ENCODE results near the gene PCYT1A.
"Not testable (repeated sequence)": the region's sequence is repeated elsewhere in the genome, so short reads cannot be mapped to it uniquely, and the experiment has no call there.

PCYT1A gene

DNA sequence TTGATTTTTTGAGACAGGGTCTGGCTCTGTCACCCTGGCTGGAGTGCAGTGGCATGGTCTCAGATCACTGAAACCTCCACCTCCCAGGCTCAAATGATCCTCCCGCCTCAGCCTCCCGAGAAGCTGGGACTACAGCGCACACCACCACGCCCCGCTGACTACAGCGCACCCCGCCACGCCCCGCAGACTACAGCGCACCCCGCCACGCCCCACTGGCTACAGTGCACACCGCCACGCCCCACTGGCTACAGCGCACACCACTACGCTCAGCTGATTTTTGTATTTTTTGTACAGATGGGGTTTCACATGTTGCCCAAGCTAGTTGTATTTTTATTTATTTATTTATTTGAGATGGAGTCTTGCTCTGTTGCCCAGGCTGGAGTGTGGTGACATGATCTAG is 35.6 kb downstream of the PCYT1A start:
- TF ChIP-seq, protein P1, sequence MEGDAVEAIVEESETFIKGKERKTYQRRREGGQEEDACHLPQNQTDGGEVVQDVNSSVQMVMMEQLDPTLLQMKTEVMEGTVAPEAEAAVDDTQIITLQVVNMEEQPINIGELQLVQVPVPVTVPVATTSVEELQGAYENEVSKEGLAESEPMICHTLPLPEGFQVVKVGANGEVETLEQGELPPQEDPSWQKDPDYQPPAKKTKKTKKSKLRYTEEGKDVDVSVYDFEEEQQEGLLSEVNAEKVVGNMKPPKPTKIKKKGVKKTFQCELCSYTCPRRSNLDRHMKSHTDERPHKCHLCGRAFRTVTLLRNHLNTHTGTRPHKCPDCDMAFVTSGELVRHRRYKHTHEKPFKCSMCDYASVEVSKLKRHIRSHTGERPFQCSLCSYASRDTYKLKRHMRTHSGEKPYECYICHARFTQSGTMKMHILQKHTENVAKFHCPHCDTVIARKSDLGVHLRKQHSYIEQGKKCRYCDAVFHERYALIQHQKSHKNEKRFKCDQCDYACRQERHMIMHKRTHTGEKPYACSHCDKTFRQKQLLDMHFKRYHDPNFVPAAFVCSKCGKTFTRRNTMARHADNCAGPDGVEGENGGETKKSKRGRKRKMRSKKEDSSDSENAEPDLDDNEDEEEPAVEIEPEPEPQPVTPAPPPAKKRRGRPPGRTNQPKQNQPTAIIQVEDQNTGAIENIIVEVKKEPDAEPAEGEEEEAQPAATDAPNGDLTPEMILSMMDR (conservative IDR thresholded peaks at IDR 0.05; ENCODE audit: low read depth, low read length), result no peak
- H3K4me3 ChIP-seq (ENCODE audit: low read depth, low read length), result no peak overlapping the region

DNA sequence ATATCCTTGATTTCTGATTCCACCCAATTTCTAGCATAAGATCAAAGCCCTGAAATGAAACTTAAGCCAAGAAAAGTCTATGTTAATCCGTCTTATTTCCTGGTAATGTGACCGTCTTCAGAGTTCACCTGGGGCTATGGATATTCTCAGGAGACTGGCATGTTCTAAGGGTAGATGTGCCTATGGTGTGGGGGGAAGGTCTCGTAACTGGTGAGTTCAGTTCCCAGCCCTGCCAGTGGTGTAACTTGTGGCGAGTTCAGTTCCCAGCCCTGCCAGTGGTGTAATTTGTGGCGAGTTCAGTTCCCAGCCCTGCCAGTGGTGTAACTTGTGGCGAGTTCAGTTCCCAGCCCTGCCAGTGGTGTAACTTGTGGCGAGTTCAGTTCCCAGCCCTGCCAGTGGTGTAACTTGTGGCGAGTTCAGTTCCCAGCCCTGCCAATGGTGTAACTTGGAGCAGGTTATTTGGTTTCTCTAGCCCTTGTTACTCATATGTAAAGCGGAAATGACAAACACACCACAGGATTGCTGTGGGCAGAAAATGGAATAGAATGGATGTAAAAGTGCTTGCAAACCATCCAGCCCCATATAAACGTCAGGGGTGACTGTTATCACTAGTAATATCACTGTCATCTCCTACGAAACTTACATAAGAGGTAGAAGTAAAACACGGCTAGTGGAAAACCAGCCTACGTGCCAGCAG is 40.8 kb downstream of the PCYT1A start:
- H3K4me3 ChIP-seq (ENCODE audit: low read depth, low read length), result no peak overlapping the region
- DNase-seq (ENCODE audit: low read depth), result peak; percentile 62
- TF ChIP-seq, protein P1 (conservative IDR thresholded peaks at IDR 0.05; ENCODE audit: low read depth, low read length), result no peak

More for the DNA sequence above, 35.6 kb downstream of the PCYT1A start:
- no peak for DNase-seq (ENCODE audit: low read depth)

DNA sequence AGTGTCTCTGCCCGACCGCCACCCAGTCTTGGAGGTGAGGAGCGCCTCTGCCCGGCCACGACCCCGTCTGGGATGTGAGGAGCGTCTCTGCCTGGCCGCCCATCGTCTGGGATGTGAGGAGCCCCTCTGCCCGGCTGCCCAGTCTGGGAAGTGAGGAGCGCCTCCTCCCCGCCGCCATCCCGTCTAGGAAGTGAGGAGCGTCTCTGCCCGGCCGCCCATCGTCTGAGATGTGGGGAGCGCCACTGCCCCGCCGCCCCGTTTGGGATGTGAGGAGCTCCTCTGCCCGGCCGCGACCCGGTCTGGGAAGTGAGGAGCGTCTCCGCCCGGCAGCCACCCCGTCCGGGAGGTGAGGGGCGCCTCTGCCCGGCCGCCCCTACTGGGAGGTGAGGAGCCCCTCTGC is 43.4 kb downstream of the PCYT1A start:
- not testable (repeated sequence) for DNase-seq (ENCODE audit: low read depth); H3K4me3 ChIP-seq (ENCODE audit: low read depth, low read length)

DNA sequence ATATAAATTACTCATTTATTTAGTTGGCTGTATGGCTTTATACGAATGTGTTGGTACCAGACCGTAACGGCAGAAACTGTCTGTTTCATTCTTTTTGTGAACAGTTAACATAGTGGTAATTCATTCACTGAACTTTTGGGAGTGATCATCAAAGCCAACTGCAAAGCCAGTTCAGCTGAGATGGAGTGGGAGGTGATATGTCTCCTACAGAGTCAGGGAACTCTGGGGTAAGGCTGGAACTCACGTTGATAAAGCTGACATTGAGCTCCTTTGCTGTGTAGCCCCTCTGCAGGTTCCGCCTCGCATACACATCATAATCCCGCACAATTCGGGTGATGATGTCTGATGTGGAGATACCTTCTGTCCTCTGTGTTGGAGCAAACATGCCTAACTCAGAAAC is 45.8 kb downstream of the PCYT1A start:
- DNase-seq (ENCODE audit: low read depth), result no peak
- TF ChIP-seq, protein P1 (conservative IDR thresholded peaks at IDR 0.05; ENCODE audit: low read depth, low read length), result no peak

GRCh38 chr3:196240424-196240823 is 47.1 kb downstream of the PCYT1A start:
- no peak for DNase-seq (ENCODE audit: low read depth)
- TF ChIP-seq, protein P1 (conservative IDR thresholded peaks at IDR 0.05; ENCODE audit: low read depth, low read length), result no peak
- no peak overlapping the region for H3K4me3 ChIP-seq (ENCODE audit: low read depth, low read length)

More for the DNA sequence above, 45.8 kb downstream of the PCYT1A start:
- no peak overlapping the region for H3K4me3 ChIP-seq (ENCODE audit: low read depth, low read length)

DNA sequence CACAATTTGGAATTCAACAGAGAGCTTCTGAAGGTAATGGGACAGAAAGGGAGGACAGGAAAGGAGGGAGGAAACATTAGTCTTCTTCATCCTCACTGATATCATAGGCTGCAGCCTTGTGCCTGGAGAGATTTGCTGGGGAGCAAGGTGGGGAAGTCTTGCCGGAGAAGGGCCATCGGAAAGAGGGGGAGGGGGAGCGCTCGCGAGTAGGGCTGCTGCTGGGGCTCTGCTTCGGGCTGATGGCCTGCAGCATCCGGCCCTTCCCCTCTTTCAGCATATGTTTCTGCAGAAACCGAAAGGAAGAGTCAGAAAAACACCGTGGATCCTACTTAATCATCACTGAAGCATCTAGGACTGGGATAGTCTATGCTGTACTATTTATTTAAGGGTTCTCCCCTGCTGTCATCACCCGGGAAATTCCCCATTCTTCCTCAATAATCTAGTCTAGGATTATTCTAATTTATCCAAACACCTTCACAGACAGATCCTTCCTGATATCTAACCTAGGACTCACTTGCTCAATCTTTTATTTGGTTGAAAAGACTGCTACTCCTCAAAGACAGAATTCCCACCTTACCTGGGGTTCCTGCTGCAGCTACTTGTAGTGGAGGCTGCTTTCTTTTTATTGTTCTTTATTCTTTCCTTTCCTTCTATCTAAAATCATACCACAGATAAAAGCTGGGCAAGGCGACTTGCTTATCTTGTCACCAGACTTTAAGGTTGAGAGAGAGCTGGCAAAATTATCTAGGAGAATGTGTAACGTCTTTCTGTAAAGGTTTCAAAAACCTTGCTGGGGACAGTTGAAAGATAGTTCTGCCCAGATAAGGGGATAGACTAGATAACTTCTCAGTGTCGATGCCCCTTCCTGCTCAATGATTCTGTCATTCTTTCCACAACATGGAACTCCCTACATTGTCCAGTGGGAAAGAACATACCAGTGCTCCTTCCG is 48.6 kb downstream of the PCYT1A start:
- TF ChIP-seq, protein P1 (conservative IDR thresholded peaks at IDR 0.05; ENCODE audit: low read depth, low read length), result no peak
- H3K4me3 ChIP-seq (ENCODE audit: low read depth, low read length), result no peak overlapping the region
- peak; percentile 77 for DNase-seq (ENCODE audit: low read depth)

DNA sequence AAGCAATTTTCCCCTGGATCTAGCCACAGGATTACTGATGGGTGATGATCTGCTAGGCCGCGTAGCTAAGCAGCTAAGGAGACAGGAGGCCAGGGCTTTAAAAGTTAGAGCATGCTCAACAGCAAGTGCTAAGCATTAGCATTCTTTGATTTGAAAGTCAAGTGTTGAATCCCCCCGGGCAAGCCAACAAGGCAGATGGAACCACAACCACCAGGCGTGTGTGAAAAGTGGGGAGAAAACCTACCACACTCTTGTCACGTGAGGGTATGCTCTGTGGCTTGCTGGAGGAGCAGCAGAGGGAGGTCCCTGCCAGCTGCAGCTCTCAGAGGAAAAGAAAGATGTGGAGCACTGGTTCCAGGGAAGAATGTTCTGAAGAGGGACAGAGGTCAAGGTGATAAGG is 50.3 kb downstream of the PCYT1A start:
- no peak for DNase-seq (ENCODE audit: low read depth)
- TF ChIP-seq, protein P1 (conservative IDR thresholded peaks at IDR 0.05; ENCODE audit: low read depth, low read length), result no peak

More for the DNA sequence above, 50.3 kb downstream of the PCYT1A start:
- no peak overlapping the region for H3K4me3 ChIP-seq (ENCODE audit: low read depth, low read length)
